ENCODE results near the gene NPNT. TPM values are rescaled to one million over a fixed set of nuclear protein-coding genes. Genes with fewer than 3 reads are reported as not detected.

NPNT gene
- polyA plus RNA-seq, 4 donors = 176 to 246 (median 217) TPM

GRCh38 chr4:105967058-105967658 lies 71.9 kb downstream of the NPNT start:
- no peak for DNase-seq (ENCODE audit: low read depth in 4 of 4, low spot score in 3 of 4)

- DNase-seq (ENCODE audit: low read depth in 4 of 4, low spot score in 3 of 4) = no peak
These were observed 74.3 kb downstream of the NPNT start for GRCh38 chr4:105969575-105969974.

- no peak for DNase-seq (ENCODE audit: low read depth in 4 of 4, low spot score in 3 of 4)
These were observed 75.1 kb downstream of the NPNT start for GRCh38 chr4:105970371-105970770.

- no peak for DNase-seq (ENCODE audit: low read depth in 4 of 4, low spot score in 3 of 4)
These were observed 75.8 kb downstream of the NPNT start for GRCh38 chr4:105971036-105971435.

GRCh38 chr4:105972946-105973621 lies 77.8 kb downstream of the NPNT start:
- DNase-seq (ENCODE audit: low read depth in 4 of 4, low spot score in 3 of 4) = no peak

GRCh38 chr4:105976915-105977314 lies 81.6 kb downstream of the NPNT start:
- no peak for DNase-seq (ENCODE audit: low read depth in 4 of 4, low spot score in 3 of 4)

- DNase-seq (ENCODE audit: low read depth in 4 of 4, low spot score in 3 of 4) = no peak
These were observed 83.5 kb downstream of the NPNT start for GRCh38 chr4:105978684-105979296.

- DNase-seq (ENCODE audit: low read depth in 4 of 4, low spot score in 3 of 4) = no peak
These were observed 84.2 kb downstream of the NPNT start for GRCh38 chr4:105979506-105979905.

GRCh38 chr4:105988671-105989070 lies 93.4 kb downstream of the NPNT start:
- no peak for DNase-seq (ENCODE audit: low read depth in 4 of 4, low spot score in 3 of 4)

GRCh38 chr4:105989485-105990242 lies 94.4 kb downstream of the NPNT start:
- DNase-seq (ENCODE audit: low read depth in 4 of 4, low spot score in 3 of 4) = no peak

- no peak for DNase-seq (ENCODE audit: low read depth in 4 of 4, low spot score in 3 of 4)
These were observed 95.7 kb downstream of the NPNT start for GRCh38 chr4:105990933-105991332.

GRCh38 chr4:105991726-105992125 lies 96.5 kb downstream of the NPNT start:
- DNase-seq (ENCODE audit: low read depth in 4 of 4, low spot score in 3 of 4) = no peak

- no peak for DNase-seq (ENCODE audit: low read depth in 4 of 4, low spot score in 3 of 4)
These were observed 97.5 kb downstream of the NPNT start for GRCh38 chr4:105992641-105993305.

- no peak for DNase-seq (ENCODE audit: low read depth in 4 of 4, low spot score in 3 of 4)
These were observed 98.8 kb downstream of the NPNT start for GRCh38 chr4:105994061-105994460.

GRCh38 chr4:105994841-105995501 lies 99.7 kb downstream of the NPNT start:
- no peak for DNase-seq (ENCODE audit: low read depth in 4 of 4, low spot score in 3 of 4)

GRCh38 chr4:105996845-105997244 lies 101.6 kb downstream of the NPNT start:
- no peak for DNase-seq (ENCODE audit: low read depth in 4 of 4, low spot score in 3 of 4)

- no peak for DNase-seq (ENCODE audit: low read depth in 4 of 4, low spot score in 3 of 4)
These were observed 103.1 kb downstream of the NPNT start for GRCh38 chr4:105998171-105999063.

GRCh38 chr4:106002994-106003393 lies 107.7 kb downstream of the NPNT start:
- DNase-seq (ENCODE audit: low read depth in 4 of 4, low spot score in 3 of 4) = no peak

GRCh38 chr4:106010761-106011160 lies 115.5 kb downstream of the NPNT start:
- no peak for DNase-seq (ENCODE audit: low read depth in 4 of 4, low spot score in 3 of 4)
